ENCODE results near the gene AGR2.

AGR2 gene

DNA sequence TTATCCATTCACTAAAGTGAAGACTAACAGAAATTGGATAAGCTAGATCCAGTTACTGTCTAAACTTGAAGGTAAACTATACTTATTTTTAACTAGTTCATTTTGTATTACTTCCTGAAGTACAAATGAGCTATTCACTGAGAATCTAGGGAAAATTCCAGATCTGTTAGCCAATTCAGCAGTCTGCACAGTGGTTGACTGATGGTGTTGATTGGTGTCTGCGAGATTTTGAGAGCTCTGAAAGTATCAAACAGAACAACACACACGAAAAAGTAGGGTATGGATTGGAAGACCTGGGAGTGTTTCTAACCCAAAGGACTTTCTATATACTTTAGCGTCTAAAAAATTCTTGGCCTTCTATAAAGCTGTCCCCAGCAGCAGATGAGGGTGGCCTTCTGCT, 33.6 kb upstream of the AGR2 start:
- Histone ChIP-seq H3K27ac (ENCODE audit: low read depth, low read length) (no peak overlapping the region), H3K9ac (ENCODE audit: low read length) (no peak overlapping the region), H3K36me3 (ENCODE audit: control insufficient read depth, insufficient read depth, low read length) (no peaks in the 10 kb centered on the region), H3K4me3 (ENCODE audit: low read length) (no peak overlapping the region), H3K27me3 (ENCODE audit: control insufficient read depth, insufficient read depth, low read length) (no peaks in the 10 kb centered on the region), H3K4me1 (ENCODE audit: control insufficient read depth, insufficient read depth, low read length) (no peaks in the 10 kb centered on the region)

DNA sequence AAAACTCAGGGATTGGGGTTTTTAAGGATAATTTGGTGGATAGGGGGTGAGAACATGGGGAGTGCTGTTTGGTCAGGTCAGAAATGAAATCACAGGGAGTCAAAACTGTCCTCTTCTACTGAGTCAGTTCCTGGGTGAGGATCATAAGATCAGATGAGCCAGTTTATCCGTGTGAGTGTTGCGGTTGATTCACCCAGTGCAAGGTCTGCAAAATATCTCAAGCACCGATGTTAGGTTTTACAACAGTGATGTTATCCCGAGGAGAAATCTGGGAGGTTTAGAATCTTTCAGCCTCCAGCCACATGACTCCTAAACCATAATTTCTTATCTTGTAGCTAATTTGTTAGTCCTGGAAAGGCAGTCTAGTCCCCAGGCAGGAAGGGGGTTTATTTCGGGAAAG, 31.7 kb upstream of the AGR2 start:
- Histone ChIP-seq H3K4me3 (ENCODE audit: low read length) (no peak overlapping the region), H3K4me1 (ENCODE audit: control insufficient read depth, insufficient read depth, low read length) (no peaks in the 10 kb centered on the region), H3K36me3 (ENCODE audit: control insufficient read depth, insufficient read depth, low read length) (no peaks in the 10 kb centered on the region), H3K27ac (ENCODE audit: low read depth, low read length) (no peak overlapping the region), H3K27me3 (ENCODE audit: control insufficient read depth, insufficient read depth, low read length) (no peaks in the 10 kb centered on the region), H3K9ac (ENCODE audit: low read length) (no peak overlapping the region)

DNA sequence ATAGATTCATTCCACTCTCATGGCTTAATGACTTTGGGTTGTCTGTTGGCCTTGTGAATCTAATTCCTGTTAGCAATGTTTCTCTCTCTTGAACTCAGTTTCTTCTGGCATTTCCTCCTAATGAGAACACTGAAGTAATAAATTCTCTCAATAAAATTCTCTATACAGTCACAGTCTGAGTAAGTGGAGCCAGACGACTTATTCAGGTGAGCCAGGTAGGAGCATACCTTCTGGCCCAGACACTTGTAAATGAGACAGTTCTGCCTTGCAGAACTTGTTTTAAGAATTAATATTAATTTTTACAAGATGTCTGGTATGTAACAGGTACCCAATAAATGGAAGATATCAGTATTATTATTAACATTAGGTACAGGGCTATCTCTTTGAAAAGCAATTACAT, 28.6 kb upstream of the AGR2 start:
- H3K36me3 ChIP-seq (ENCODE audit: control insufficient read depth, insufficient read depth, low read length), result no peaks in the 10 kb centered on the region
- no peak overlapping the region for H3K9ac ChIP-seq (ENCODE audit: low read length)
- H3K27me3 ChIP-seq (ENCODE audit: control insufficient read depth, insufficient read depth, low read length), result no peaks in the 10 kb centered on the region
- H3K4me1 ChIP-seq (ENCODE audit: control insufficient read depth, insufficient read depth, low read length), result no peaks in the 10 kb centered on the region
- no peak overlapping the region for H3K27ac ChIP-seq (ENCODE audit: low read depth, low read length)
- H3K4me3 ChIP-seq (ENCODE audit: low read length), result no peak overlapping the region

DNA sequence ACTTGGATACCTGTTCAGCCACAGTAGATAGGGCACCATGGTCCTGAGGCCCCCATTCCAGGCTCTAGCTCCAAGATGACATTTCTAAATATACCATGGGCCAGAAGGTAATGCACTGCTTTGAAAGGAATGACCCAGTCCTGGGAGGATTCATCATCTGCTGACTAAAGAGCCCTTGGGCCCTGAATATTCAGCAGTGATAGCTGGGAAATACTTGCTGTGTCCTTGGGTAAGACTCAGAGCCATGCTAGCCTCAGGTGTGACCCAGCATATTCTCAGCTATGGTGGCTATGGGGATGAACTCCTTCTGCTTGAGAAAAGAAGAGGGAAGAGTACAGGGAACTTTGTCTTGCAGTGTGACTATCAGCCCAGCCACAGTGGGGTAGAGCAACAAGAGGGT, 21.3 kb upstream of the AGR2 start:
- Histone ChIP-seq H3K9ac (ENCODE audit: low read length) (no peak overlapping the region), H3K4me1 (ENCODE audit: control insufficient read depth, insufficient read depth, low read length) (no peaks in the 10 kb centered on the region), H3K27me3 (ENCODE audit: control insufficient read depth, insufficient read depth, low read length) (no peaks in the 10 kb centered on the region), H3K27ac (ENCODE audit: low read depth, low read length) (no peak overlapping the region), H3K4me3 (ENCODE audit: low read length) (no peak overlapping the region), H3K36me3 (ENCODE audit: control insufficient read depth, insufficient read depth, low read length) (no peaks in the 10 kb centered on the region)

DNA sequence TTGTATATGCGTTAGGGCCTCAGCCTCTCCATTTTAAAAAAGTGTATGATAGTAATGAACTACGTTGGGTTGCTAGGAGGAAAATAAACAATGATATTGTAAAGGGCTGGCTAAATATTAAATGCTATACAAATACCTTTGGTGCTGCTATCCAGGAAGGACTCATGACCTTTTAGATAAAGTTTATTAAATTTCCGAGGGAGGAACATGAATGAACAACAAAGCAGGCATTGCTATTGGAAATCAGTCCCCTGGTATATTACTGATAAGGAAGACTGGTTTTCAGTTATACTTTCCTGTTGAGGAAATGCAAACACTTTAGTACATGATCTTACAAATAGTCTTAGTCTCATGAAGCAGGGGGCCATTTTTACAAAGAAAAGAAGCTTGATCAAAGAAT, 17.2 kb upstream of the AGR2 start:
- Histone ChIP-seq H3K4me3 (ENCODE audit: low read length) (no peak overlapping the region), H3K36me3 (ENCODE audit: control insufficient read depth, insufficient read depth, low read length) (no peaks in the 10 kb centered on the region), H3K27ac (ENCODE audit: low read depth, low read length) (no peak overlapping the region), H3K4me1 (ENCODE audit: control insufficient read depth, insufficient read depth, low read length) (no peaks in the 10 kb centered on the region), H3K27me3 (ENCODE audit: control insufficient read depth, insufficient read depth, low read length) (no peaks in the 10 kb centered on the region), H3K9ac (ENCODE audit: low read length) (no peak overlapping the region)

DNA sequence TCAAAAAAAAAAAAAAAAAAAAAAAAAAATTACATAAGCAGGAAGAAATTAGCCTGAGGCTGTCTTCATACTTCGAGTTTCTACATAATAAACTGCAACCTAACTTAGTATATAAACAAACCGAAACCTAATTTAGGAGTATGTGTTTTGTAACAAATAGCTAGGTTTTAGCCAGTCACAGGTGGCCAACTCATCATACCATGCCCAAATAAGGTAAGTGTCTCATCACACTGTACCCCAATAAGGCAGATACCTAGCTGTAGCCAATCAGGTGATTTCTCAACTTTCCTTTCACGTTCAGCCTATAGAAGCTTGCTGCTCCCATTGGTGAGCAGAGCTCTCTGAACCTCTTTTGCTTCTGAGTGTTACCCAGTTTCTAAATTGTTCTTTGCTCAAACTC, 13.9 kb upstream of the AGR2 start:
- no peak overlapping the region for H3K4me3 ChIP-seq (ENCODE audit: low read length)
- H3K9ac ChIP-seq (ENCODE audit: low read length), result no peak overlapping the region
- no peak overlapping the region for H3K27ac ChIP-seq (ENCODE audit: low read depth, low read length)
- H3K4me1 ChIP-seq (ENCODE audit: control insufficient read depth, insufficient read depth, low read length), result no peaks in the 10 kb centered on the region
- H3K36me3 ChIP-seq (ENCODE audit: control insufficient read depth, insufficient read depth, low read length), result no peaks in the 10 kb centered on the region
- H3K27me3 ChIP-seq (ENCODE audit: control insufficient read depth, insufficient read depth, low read length), result no peaks in the 10 kb centered on the region

DNA sequence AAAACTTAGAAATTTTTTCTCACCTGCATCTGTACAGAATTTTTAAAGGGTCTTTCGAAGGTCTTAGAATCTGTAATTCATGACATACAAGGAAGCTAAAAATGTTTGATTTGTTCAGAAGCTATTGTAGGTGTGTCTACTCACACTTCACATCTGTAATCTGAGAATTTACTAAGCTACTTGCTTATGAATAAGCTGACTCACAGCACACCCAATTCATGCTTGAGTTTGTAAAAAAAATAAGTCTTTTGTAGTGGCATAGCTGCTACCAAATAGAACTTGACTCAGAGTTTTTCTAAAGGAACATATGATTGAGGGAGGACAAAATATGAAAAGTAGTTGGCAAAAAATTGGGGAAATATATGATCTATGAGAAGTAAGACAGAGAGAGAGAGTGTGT, 12.7 kb upstream of the AGR2 start:
- Histone ChIP-seq H3K4me1 (ENCODE audit: control insufficient read depth, insufficient read depth, low read length) (no peaks in the 10 kb centered on the region), H3K27me3 (ENCODE audit: control insufficient read depth, insufficient read depth, low read length) (no peaks in the 10 kb centered on the region), H3K4me3 (ENCODE audit: low read length) (no peak overlapping the region), H3K9ac (ENCODE audit: low read length) (no peak overlapping the region), H3K27ac (ENCODE audit: low read depth, low read length) (no peak overlapping the region), H3K36me3 (ENCODE audit: control insufficient read depth, insufficient read depth, low read length) (no peaks in the 10 kb centered on the region)

DNA sequence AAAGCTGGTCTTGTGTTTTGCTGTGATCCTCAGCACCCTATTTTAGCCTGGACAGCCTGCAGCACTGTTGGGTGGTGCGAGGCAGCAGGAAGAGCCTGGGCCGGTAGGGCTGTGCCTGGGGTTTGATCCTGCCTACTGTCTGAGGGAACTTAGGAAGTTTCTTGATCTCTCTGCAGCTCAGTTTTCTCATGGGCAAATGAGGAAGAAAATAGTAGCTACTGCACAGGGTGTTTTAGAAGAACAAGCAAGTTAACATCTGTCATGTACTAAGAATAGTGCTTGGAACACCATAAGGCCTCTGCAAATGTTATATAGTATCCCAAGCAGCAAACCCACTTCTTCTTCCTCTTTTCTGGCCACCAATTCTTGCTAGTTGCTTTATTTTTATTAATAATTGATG, 12.0 kb upstream of the AGR2 start:
- Histone ChIP-seq H3K27ac (ENCODE audit: low read depth, low read length) (no peak overlapping the region), H3K27me3 (ENCODE audit: control insufficient read depth, insufficient read depth, low read length) (no peaks in the 10 kb centered on the region), H3K4me3 (ENCODE audit: low read length) (no peak overlapping the region), H3K36me3 (ENCODE audit: control insufficient read depth, insufficient read depth, low read length) (no peaks in the 10 kb centered on the region), H3K4me1 (ENCODE audit: control insufficient read depth, insufficient read depth, low read length) (no peaks in the 10 kb centered on the region), H3K9ac (ENCODE audit: low read length) (no peak overlapping the region)

DNA sequence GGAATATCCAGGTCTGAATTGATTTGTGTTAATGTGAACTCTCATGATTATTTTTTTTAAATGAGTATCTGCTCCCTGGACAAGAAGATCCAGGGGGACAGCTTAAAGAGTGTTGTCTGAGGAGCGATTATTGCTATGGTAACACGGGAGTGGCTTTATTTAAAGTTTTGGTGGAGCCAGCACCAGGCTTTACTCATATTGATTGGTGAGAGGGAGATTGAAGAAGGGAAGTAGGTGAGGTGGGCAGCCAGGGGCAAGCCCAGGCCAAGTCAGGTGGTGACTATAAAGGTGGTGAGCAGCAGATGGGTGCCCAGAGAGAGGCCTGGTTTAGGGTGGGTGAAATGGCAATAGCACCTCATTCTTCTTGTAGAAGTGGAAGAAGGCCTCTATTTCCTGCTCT, 10.2 kb upstream of the AGR2 start:
- Histone ChIP-seq H3K27me3 (ENCODE audit: control insufficient read depth, insufficient read depth, low read length) (no peaks in the 10 kb centered on the region), H3K36me3 (ENCODE audit: control insufficient read depth, insufficient read depth, low read length) (no peaks in the 10 kb centered on the region), H3K4me1 (ENCODE audit: control insufficient read depth, insufficient read depth, low read length) (no peaks in the 10 kb centered on the region), H3K9ac (ENCODE audit: low read length) (no peak overlapping the region), H3K27ac (ENCODE audit: low read depth, low read length) (no peak overlapping the region), H3K4me3 (ENCODE audit: low read length) (no peak overlapping the region)

DNA sequence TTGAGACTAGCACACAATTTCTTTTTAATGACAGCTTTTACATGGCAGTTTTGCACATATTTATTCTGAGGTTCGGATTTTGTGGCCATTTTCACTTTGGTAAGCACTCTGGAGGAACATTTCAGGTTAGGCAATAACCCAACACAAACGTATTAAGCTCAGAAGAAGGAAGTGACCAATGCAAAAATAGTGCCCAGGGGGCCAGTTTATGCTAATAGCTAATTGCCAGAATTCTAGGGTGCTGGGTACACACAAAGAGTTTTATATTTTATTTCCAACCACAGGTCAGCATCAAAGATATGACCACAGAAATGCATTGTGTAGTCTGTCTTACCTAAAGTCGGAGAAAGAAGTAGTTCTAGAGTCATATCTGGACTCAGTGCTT, 8.4 kb upstream of the AGR2 start:
- H3K27ac ChIP-seq (ENCODE audit: low read depth, low read length), result no peak overlapping the region

DNA sequence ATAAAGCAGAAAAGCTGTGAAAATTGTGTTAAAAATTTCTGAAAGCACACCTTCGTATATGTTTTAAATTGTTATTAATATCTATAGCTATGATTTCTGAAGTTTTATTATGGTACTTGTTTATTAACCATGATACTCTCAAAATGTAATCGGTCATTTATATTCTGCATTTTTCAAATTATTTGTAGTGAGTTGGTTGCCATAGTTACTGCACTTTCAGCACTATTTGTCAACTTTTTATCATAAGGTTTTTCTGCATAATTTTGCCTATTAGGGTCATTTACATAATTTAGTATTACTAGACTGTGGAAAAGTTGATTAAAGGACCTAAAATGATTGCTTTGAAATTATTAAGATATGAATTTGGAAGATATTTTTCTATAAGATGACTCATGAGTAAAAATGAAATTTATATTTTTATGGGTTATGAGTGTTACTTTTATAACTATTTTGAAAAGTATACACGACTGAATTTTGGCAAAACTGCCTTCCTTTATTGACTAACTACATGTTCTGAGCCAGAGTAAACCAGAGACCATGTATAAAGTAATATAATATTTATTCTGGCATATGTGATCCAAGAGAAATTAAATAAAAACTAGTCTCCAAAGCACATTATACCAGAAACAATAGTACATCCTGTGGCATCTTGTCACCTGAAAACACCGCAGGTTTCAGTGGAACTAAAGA, 7.9 kb upstream of the AGR2 start:
- H3K36me3 ChIP-seq (ENCODE audit: control insufficient read depth, insufficient read depth, low read length), result no peaks in the 10 kb centered on the region
- H3K27me3 ChIP-seq (ENCODE audit: control insufficient read depth, insufficient read depth, low read length), result no peaks in the 10 kb centered on the region
- no peak overlapping the region for H3K27ac ChIP-seq (ENCODE audit: low read depth, low read length)
- H3K9ac ChIP-seq (ENCODE audit: low read length), result no peak overlapping the region
- no peaks in the 10 kb centered on the region for H3K4me1 ChIP-seq (ENCODE audit: control insufficient read depth, insufficient read depth, low read length)
- no peak overlapping the region for H3K4me3 ChIP-seq (ENCODE audit: low read length)

More for the DNA sequence above, 8.4 kb upstream of the AGR2 start:
- Histone ChIP-seq H3K27me3 (ENCODE audit: control insufficient read depth, insufficient read depth, low read length) (no peaks in the 10 kb centered on the region), H3K9ac (ENCODE audit: low read length) (no peak overlapping the region), H3K4me1 (ENCODE audit: control insufficient read depth, insufficient read depth, low read length) (no peaks in the 10 kb centered on the region), H3K4me3 (ENCODE audit: low read length) (no peak overlapping the region), H3K36me3 (ENCODE audit: control insufficient read depth, insufficient read depth, low read length) (no peaks in the 10 kb centered on the region)

DNA sequence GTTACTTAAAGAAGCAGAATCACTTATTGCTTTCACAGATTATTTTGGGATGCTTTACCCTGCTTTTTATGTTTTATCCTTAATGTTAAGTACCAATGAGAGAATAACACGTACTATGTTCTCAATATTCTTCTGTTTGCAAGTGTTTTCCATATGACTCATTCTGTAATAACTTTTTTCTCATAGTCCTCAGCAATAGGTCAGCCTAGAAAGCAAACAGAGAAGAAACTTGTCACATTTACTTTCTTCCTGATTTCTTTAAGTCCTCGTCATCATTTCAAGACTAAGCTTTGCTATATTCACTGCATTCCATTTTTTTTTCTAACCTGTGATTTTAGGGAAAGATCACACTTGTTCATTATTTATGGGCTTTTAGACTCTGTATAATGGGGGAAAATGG, 6.8 kb upstream of the AGR2 start:
- Histone ChIP-seq H3K4me1 (ENCODE audit: control insufficient read depth, insufficient read depth, low read length) (no peaks in the 10 kb centered on the region), H3K9ac (ENCODE audit: low read length) (no peak overlapping the region), H3K27ac (ENCODE audit: low read depth, low read length) (no peak overlapping the region), H3K4me3 (ENCODE audit: low read length) (no peak overlapping the region), H3K36me3 (ENCODE audit: control insufficient read depth, insufficient read depth, low read length) (no peaks in the 10 kb centered on the region), H3K27me3 (ENCODE audit: control insufficient read depth, insufficient read depth, low read length) (no peaks in the 10 kb centered on the region)

DNA sequence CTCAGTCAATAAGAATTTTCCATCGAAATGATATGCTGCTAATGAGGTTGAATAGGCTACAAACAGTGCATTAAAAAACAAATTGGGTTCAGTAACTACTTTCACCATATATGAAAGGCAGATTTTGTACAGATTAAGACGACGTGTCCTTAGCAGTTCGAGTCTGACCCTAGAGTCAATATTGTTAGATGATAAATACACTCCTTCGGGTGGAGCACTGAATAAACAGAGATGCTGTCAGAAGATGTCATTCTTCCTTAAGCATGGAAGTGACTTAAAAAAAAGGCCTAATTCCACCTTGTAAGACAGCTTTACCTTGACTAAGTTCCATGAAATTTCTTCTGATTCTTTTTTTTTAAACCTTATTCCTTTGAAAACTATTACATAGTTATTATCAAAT, 5.8 kb upstream of the AGR2 start:
- H3K4me3 ChIP-seq (ENCODE audit: low read length), result no peak overlapping the region
- no peak overlapping the region for H3K9ac ChIP-seq (ENCODE audit: low read length)
- H3K27me3 ChIP-seq (ENCODE audit: control insufficient read depth, insufficient read depth, low read length), result no peaks in the 10 kb centered on the region
- H3K4me1 ChIP-seq (ENCODE audit: control insufficient read depth, insufficient read depth, low read length), result no peaks in the 10 kb centered on the region
- H3K36me3 ChIP-seq (ENCODE audit: control insufficient read depth, insufficient read depth, low read length), result no peaks in the 10 kb centered on the region
- no peak overlapping the region for H3K27ac ChIP-seq (ENCODE audit: low read depth, low read length)
